ENCODE measurements around the gene SYTL1. TPM values are rescaled to one million over a fixed set of nuclear protein-coding genes. Genes with fewer than 3 reads are reported as not detected.

SYTL1 gene
- total RNA-seq, 2 experiments from 2014 or later = 124 to 136 TPM

- CTCF ChIA-PET = no interaction called here
- no peaks in the 10 kb centered on the region for H3K27me3 Mint-ChIP-seq
- H3K4me3 Mint-ChIP-seq = no peak overlapping the region
- H3K4me1 Mint-ChIP-seq = peaks cover 26% of the 10 kb centered on the region
- POLR2A ChIA-PET = interaction anchor here (9.1 kb wide), 1 partner anchor 8 kb away, joined by 93 read pairs; the partner anchor contains the start of gene SYTL1
- DNase-seq = no peak
- H3K36me3 Mint-ChIP-seq (ENCODE audit: low read depth) = peaks cover 20% of the 10 kb centered on the region
- H3K9me3 Mint-ChIP-seq = no peaks in the 10 kb centered on the region
- no peak overlapping the region for H3K27ac Mint-ChIP-seq
Observed at GRCh38 chr1:27351541-27352107, 9.8 kb downstream of the SYTL1 start.

- Mint-ChIP-seq H3K4me1 (peaks cover 34% of the 10 kb centered on the region), H3K9me3 (no peaks in the 10 kb centered on the region), H3K27me3 (no peaks in the 10 kb centered on the region), H3K27ac (no peak overlapping the region), H3K4me3 (no peak overlapping the region), H3K36me3 (ENCODE audit: low read depth) (peaks cover 9% of the 10 kb centered on the region)
- no peak for DNase-seq
- CTCF ChIA-PET = interaction anchor here (1.6 to 1.8 kb wide), 2 partner anchors 19 to 51 kb away, joined by 3 to 5 read pairs; no protein-coding TSS in a partner anchor
- POLR2A ChIA-PET = interaction anchor here (1.0 to 9.1 kb wide), 3 partner anchors 10 to 57 kb away, joined by 4 to 93 read pairs (median 4); partner anchors contain the start of gene SYTL1
Observed at GRCh38 chr1:27353166-27353565, 11.3 kb downstream of the SYTL1 start.

GRCh38 chr1:27353629-27354028 is 11.8 kb downstream of the SYTL1 start:
- Mint-ChIP-seq H3K27ac (no peak overlapping the region), H3K27me3 (no peaks in the 10 kb centered on the region), H3K9me3 (no peaks in the 10 kb centered on the region), H3K4me1 (peaks cover 35% of the 10 kb centered on the region), H3K4me3 (no peak overlapping the region), H3K36me3 (ENCODE audit: low read depth) (peaks cover 9% of the 10 kb centered on the region)
- DNase-seq = no peak
- POLR2A ChIA-PET = interaction anchor here (1.0 to 9.1 kb wide), 3 partner anchors 10 to 57 kb away, joined by 4 to 93 read pairs (median 4); partner anchors contain the start of gene SYTL1
- CTCF ChIA-PET = interaction anchor here (0.6 to 2.0 kb wide), 6 partner anchors 15 to 288 kb away, joined by 3 to 9 read pairs (median 4); no protein-coding TSS in a partner anchor

GRCh38 chr1:27355683-27356082 is 13.9 kb downstream of the SYTL1 start:
- no peak for DNase-seq
- Mint-ChIP-seq H3K4me1 (peaks cover 49% of the 10 kb centered on the region), H3K4me3 (peak overlapping the region; percentile 66), H3K27ac (peak overlapping the region; percentile 92), H3K27me3 (peaks cover 8% of the 10 kb centered on the region), H3K9me3 (no peaks in the 10 kb centered on the region), H3K36me3 (ENCODE audit: low read depth) (peaks cover 5% of the 10 kb centered on the region)
- CTCF ChIA-PET = interaction anchor here (1.0 to 2.1 kb wide), 6 partner anchors 10 to 316 kb away, joined by 3 to 21 read pairs (median 5); partner anchors contain the start of gene IFI6
- POLR2A ChIA-PET = interaction anchor here (1.1 to 9.1 kb wide), 6 partner anchors 10 to 41 kb away, joined by 3 to 93 read pairs (median 8); partner anchors contain the start of genes MAP3K6 and SYTL1

- Mint-ChIP-seq H3K27me3 (peaks cover 8% of the 10 kb centered on the region), H3K27ac (peak overlapping the region; percentile 92), H3K36me3 (ENCODE audit: low read depth) (peaks cover 5% of the 10 kb centered on the region), H3K4me1 (peaks cover 50% of the 10 kb centered on the region), H3K4me3 (peak overlapping the region; percentile 66), H3K9me3 (no peaks in the 10 kb centered on the region)
- CTCF ChIA-PET = interaction anchor here (1.1 to 3.1 kb wide), 7 partner anchors 10 to 316 kb away, joined by 3 to 36 read pairs (median 12); partner anchors contain the start of genes IFI6 and MAP3K6
- POLR2A ChIA-PET = interaction anchor here (1.1 to 9.1 kb wide), 8 partner anchors 7 to 41 kb away, joined by 3 to 93 read pairs (median 6); partner anchors contain the start of genes MAP3K6 and SYTL1
- no peak for DNase-seq
Observed at GRCh38 chr1:27356277-27356618, 14.4 kb downstream of the SYTL1 start.

GRCh38 chr1:27356619-27357280 is 14.9 kb downstream of the SYTL1 start:
- peak overlapping the region; percentile 92 for H3K27ac Mint-ChIP-seq
- ChIA-PET POLR2A (interaction anchor here (0.8 to 9.1 kb wide), 14 partner anchors 8 to 45 kb away, joined by 3 to 93 read pairs (median 4); partner anchors contain the start of genes GPR3, MAP3K6 and SYTL1), CTCF (interaction anchor here (0.7 to 3.1 kb wide), 27 partner anchors 8 to 312 kb away, joined by 3 to 36 read pairs (median 6); partner anchors contain the start of genes MAP3K6, SYTL1 and TMEM222)
- peaks cover 8% of the 10 kb centered on the region for H3K27me3 Mint-ChIP-seq
- DNase-seq = peak; percentile 46
- H3K4me3 Mint-ChIP-seq = peak overlapping the region; percentile 66
- no peaks in the 10 kb centered on the region for H3K9me3 Mint-ChIP-seq
- peaks cover 50% of the 10 kb centered on the region for H3K4me1 Mint-ChIP-seq
- H3K36me3 Mint-ChIP-seq (ENCODE audit: low read depth) = peaks cover 4% of the 10 kb centered on the region

GRCh38 chr1:27357281-27358037 is 15.6 kb downstream of the SYTL1 start:
- Mint-ChIP-seq H3K27ac (peak overlapping the region; percentile 92), H3K9me3 (no peaks in the 10 kb centered on the region), H3K27me3 (peaks cover 8% of the 10 kb centered on the region), H3K4me3 (peak overlapping the region; percentile 66), H3K4me1 (peaks cover 50% of the 10 kb centered on the region), H3K36me3 (ENCODE audit: low read depth) (no peaks in the 10 kb centered on the region)
- ChIA-PET CTCF (interaction anchor here (0.7 to 3.1 kb wide), 27 partner anchors 9 to 645 kb away, joined by 3 to 36 read pairs (median 6); partner anchors contain the start of genes MAP3K6, SYTL1 and TMEM222), POLR2A (interaction anchor here (0.8 to 9.1 kb wide), 11 partner anchors 8 to 45 kb away, joined by 3 to 93 read pairs (median 5); partner anchors contain the start of genes GPR3, MAP3K6 and SYTL1)
- peak; percentile 87 for DNase-seq

- H3K36me3 Mint-ChIP-seq (ENCODE audit: low read depth) = no peaks in the 10 kb centered on the region
- CTCF ChIA-PET = interaction anchor here (0.7 to 3.1 kb wide), 20 partner anchors 8 to 644 kb away, joined by 3 to 36 read pairs (median 8); partner anchors contain the start of genes MAP3K6, SYTL1 and TMEM222
- no peak for DNase-seq
- POLR2A ChIA-PET = interaction anchor here (1.0 to 9.1 kb wide), 8 partner anchors 7 to 203 kb away, joined by 3 to 93 read pairs (median 6); partner anchors contain the start of genes GPR3, MAP3K6, SLC9A1 and SYTL1
- H3K9me3 Mint-ChIP-seq = no peaks in the 10 kb centered on the region
- peaks cover 8% of the 10 kb centered on the region for H3K27me3 Mint-ChIP-seq
- no peak overlapping the region for H3K27ac Mint-ChIP-seq
- H3K4me3 Mint-ChIP-seq = peak overlapping the region; percentile 66
- peaks cover 50% of the 10 kb centered on the region for H3K4me1 Mint-ChIP-seq
Observed at GRCh38 chr1:27358038-27358927, 16.5 kb downstream of the SYTL1 start.

- peak overlapping the region; percentile 1 for H3K4me3 Mint-ChIP-seq
- POLR2A ChIA-PET = interaction anchor here (1.0 to 9.1 kb wide), 4 partner anchors 7 to 204 kb away, joined by 4 to 93 read pairs (median 20); partner anchors contain the start of genes MAP3K6, SLC9A1 and SYTL1
Observed at GRCh38 chr1:27358928-27359313, 17.1 kb downstream of the SYTL1 start.

GRCh38 chr1:27359822-27360158 is 18.0 kb downstream of the SYTL1 start:
- H3K4me1 Mint-ChIP-seq = peaks cover 53% of the 10 kb centered on the region
- peaks cover 8% of the 10 kb centered on the region for H3K27me3 Mint-ChIP-seq
- peak overlapping the region; percentile 59 for H3K27ac Mint-ChIP-seq
- POLR2A ChIA-PET = interaction anchor here (1.2 kb wide), 1 partner anchor 18 kb away, joined by 4 read pairs; the partner anchor contains the start of gene SYTL1
- H3K9me3 Mint-ChIP-seq = no peaks in the 10 kb centered on the region
- DNase-seq = no peak
- CTCF ChIA-PET = interaction anchor here (1.2 to 1.9 kb wide), 2 partner anchors 11 to 27 kb away, joined by 4 read pairs; no protein-coding TSS in a partner anchor
- no peaks in the 10 kb centered on the region for H3K36me3 Mint-ChIP-seq (ENCODE audit: low read depth)
- peak overlapping the region; percentile 62 for H3K4me3 Mint-ChIP-seq

More at GRCh38 chr1:27358928-27359313, 17.1 kb downstream of the SYTL1 start:
- H3K4me1 Mint-ChIP-seq = peaks cover 49% of the 10 kb centered on the region
- no peak overlapping the region for H3K27ac Mint-ChIP-seq
- H3K9me3 Mint-ChIP-seq = no peaks in the 10 kb centered on the region
- no peak for DNase-seq
- no peaks in the 10 kb centered on the region for H3K36me3 Mint-ChIP-seq (ENCODE audit: low read depth)
- CTCF ChIA-PET = interaction anchor here (2.4 to 3.1 kb wide), 5 partner anchors 15 to 59 kb away, joined by 10 to 36 read pairs (median 12); no protein-coding TSS in a partner anchor
- H3K27me3 Mint-ChIP-seq = peaks cover 8% of the 10 kb centered on the region
